GM18861 (cell line): ENCODE data around the gene PRKAG2.
"Not testable (repeated sequence)": the region's sequence is repeated elsewhere in the genome, so short reads cannot be mapped to it uniquely, and the experiment has no call there.

Experiments
- ATAC-seq: cut with Tn5 transposase; IDR thresholded peaks from one replicate; pipeline ENCODE4 v1.9.1; 2021; ENCODE audit not compliant: unreplicated experiment

The PRKAG2 gene

GRCh38 chr7:151754688-151755130 is 122.2 kb downstream of the PRKAG2 start:
- no peak for ATAC-seq

- no peak for ATAC-seq
Observed at GRCh38 chr7:151754142-151754590, 122.7 kb downstream of the PRKAG2 start.

DNA sequence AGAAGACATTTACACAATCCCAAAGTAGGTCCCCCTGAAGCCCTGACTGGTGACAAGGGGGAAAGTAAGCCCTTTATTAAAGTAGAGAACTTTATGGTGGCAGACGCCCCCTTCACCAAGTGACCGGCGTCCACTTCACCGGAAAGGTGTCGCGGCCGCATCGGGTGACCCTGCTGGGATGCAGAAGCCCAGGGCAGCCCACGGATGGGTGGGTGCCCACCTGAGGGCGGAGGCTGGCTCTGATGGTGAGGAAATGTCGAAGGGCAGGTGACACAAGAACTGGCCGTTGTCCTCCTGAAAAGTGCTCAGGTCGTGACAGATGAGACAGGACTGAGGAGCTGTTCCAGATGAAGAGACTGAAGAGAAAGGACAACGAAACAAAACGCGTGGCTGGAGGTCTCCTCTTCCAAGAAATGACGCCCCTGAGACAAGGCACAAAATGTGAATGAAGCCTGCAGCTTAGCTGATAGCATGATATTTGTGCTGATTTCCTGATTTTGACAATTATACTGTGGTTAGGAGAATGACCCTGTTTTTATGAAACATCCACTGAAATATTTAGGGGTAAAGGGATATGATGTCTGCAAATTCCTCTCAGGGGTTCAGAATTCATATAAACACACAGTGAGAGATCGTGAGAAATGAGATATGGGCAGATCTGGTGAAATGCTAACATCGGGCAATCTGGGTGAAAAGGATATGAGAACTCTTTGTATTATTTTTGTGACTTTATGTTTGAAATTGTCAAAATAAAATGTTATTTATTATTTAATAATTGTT is 123.9 kb downstream of the PRKAG2 start:
- no peak for ATAC-seq

DNA sequence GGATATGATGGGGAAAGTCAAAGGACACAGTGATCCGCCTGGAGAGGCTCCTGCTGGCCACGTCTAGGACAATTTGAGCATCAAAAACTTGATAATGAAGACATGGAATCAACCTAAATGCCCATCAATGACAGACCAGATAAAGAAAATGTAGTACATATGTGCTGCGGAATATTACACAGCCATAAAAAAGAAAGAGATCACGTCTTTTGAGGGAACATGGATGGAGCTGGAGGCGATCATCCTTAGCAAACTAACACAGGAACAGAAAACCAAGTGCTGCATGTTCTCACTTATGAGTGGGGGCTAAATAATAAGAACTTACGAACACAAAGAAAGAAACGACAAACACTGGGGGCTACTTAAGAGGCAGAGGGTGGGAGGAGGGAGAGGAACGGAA is 124.9 kb downstream of the PRKAG2 start:
- ATAC-seq = no peak

- no peak for ATAC-seq
Observed at GRCh38 chr7:151748733-151749132, 128.2 kb downstream of the PRKAG2 start.

DNA sequence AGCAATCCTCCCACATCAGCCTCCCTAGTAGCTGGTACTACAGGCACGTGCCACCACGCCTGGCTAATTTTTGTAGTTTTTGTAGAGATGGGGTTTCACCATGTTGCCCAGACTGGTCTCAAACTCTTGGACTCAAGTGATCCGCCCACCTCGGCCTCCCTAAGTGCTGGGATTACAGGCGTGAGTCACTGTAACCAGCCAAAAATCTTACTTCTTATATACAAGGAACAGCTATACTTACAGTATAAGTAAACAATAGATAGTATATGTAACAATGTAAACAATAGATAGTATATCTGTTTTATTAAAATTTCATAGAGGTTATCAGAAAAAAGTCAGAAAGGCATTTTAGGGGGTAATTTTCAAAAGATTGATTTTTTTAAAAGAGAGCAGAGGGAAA is 128.9 kb downstream of the PRKAG2 start:
- ATAC-seq = not testable (repeated sequence)

DNA sequence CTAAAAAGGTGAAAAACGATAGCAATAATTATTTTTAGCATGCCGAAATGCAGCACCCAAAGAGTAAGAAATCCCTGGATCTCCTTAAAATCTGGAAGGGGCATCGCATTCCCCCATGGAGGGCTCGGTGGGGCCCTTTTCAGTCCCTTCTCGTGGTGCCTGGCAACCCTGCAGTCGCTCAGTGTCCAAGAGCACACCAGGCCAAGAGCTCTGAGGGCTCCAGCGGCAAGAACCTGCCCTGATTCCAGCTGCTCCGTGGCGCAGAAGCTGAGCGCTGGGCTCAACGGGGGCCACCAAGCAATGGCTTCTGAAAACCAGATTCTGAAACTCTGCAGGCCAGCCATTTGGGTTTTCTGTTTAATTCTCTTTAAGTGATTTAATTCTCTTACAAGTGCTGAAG is 131.2 kb downstream of the PRKAG2 start:
- no peak for ATAC-seq

DNA sequence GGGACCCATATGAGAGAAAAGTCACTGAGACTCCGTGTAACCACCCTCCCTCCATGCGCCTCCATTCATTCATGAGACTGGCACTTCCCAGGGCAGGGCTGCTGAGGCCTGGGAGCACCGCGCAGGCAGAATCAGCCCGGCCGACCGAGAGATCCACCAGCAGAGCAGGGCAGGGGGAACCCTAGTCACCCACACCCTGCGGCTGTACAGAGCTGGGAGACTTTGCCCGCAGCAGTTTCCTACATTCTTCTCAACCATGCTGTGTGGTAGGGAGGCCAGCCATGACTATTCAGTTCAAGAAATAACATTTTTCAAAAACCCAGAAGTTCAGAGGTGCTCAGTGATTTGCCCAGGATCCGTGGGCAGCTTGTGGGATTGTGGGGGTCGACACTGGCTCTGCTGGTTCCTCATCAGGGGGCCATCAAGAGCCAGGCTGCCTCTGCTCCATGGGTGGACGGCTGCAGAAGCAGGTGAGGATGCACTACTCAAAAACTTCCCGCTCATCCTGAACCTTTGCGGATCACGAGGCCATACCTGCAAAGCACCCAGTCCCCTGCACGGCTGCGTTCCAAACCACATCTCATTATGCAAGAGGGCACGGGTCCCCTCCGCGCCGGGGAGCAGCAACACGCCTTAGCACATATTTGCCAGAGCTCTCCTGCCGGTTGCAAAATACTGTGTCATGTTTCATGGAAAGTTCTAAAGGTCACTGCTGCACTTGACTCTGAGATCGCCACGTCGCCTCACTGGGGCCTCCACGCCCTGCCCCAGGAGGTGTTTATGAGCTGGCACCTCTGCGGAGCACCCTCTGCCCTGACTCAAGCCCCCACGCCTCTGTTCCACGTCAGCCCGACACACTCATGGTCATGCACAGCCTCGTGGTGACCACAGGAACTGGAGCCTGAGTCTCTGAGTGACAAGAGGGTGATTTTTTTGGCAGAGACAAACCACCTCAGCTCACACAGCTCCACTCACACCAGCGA is 132.0 kb downstream of the PRKAG2 start:
- no peak for ATAC-seq

- no peak for ATAC-seq
Observed at GRCh38 chr7:151744051-151744580, 132.8 kb downstream of the PRKAG2 start.

DNA sequence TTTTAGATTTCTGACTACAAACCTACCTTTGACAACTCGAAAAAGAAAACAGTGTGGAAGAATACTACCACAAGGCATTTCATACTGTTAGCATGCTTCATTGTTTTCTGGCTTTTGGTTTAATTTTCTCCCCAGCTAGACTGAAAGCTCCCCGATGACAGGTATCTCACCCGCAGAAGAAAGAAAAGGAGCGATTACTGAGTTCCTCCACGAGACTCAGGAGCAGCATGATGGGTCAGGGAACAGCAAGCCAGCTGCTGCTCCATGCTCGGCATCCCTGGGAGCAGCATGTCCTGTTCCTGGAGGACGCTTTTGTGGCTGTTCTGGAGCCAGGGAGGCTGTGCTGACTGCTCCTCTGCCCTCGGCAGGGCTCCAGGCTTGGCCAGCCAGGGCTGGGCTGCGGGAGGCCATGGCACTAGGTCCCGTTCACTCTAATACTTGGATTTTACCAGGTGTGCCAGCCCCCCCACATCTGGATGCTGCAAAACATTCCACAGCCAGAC is 133.4 kb downstream of the PRKAG2 start:
- no peak for ATAC-seq

DNA sequence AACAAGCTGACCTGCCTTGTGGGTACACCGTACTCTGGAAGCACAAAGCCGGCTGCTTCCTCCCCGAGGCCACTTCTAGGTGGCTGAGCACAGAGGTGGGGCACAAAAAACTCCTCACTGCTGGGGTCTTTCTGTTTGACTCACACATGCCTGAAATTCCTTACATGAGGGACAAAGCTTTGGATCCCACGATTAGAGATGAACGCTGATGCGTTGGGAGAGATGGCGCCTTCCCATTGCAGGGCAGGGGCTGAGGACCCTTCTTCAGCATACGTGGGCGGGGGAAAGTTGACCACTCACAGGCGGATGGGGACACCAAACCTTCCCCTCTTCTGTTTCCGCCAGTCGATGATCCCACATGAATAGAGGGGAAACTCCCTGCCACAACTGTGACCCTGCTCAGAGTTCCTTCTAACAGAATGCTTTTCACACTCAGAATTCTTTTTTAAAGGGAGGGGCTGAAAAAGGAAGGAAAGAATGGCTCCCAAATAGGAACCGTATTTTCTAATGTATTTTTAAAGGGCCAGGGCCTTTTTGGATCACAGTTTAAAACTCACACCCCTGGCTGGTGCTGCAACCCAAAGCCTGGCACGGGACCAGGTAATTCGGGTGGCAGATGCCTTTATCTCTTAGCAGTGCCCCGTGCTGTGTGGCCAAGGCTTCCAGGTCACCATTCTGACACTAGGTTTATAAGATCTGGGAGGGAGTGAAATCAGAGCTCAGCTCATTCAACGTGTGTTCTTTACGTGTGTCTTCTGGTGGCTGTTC is 134.0 kb downstream of the PRKAG2 start:
- no peak for ATAC-seq

GRCh38 chr7:151741585-151741984 is 135.3 kb downstream of the PRKAG2 start:
- ATAC-seq = no peak

- ATAC-seq = no peak
Observed at GRCh38 chr7:151740081-151740851, 136.6 kb downstream of the PRKAG2 start.

GRCh38 chr7:151738925-151739324 is 138.0 kb downstream of the PRKAG2 start:
- ATAC-seq = no peak

GRCh38 chr7:151736403-151736909 is 140.5 kb downstream of the PRKAG2 start:
- ATAC-seq = no peak

GRCh38 chr7:151735851-151736402 is 141.0 kb downstream of the PRKAG2 start:
- no peak for ATAC-seq

GRCh38 chr7:151735186-151735850 is 141.6 kb downstream of the PRKAG2 start:
- ATAC-seq = no peak

- ATAC-seq = no peak
Observed at GRCh38 chr7:151732834-151733592, 143.9 kb downstream of the PRKAG2 start.
